ENCODE measurements around the gene PROX1.

PROX1 gene

DNA sequence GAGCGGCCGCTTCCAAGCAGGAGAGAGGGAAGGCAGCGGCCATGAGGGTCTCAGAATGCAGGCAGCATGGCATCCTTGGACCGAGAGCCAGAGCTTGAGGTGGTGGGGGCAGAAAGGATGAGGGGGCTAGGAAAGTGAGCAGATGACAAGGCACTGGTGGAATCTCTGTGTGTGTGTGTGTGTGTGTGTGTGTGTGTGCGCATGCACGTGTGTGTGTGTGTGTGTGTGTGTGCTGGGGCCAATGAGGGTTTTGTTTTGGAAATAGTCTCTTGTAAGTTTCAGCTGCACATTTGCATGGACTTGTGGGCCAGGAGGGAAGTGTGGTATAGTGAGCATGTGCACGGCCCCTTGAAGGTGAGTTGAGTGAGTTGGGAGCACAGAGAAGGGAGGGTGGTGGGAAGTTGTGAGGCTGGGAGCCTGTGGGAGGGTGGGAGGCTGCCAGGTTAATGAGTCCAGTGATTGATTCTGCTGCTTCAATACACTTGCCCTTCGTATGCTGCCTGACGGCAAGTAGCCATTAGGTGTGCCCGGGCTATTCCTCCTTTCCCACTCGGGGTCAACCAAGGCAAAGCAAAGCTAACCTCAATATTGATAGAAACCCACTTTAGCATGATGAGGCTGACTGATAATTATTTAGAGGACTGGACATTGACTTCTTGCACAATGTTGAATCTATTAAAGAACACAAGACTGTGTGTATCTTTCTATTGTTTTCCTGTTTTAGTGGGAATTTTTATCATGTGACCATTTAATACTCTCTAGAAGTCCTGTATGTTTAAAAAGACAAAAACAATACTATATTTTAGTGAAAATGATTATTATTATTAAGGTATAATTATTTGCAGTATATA lies 80.3 kb downstream of the PROX1 start:
- H3K9me3 ChIP-seq (ENCODE audit: control insufficient read depth, low read depth, low read length) = no peaks in the 10 kb centered on the region
- H3K27me3 ChIP-seq (ENCODE audit: control insufficient read depth, insufficient read depth, low read length) = no peaks in the 10 kb centered on the region
- H3K27ac ChIP-seq (ENCODE audit: low read length) = no peak overlapping the region

DNA sequence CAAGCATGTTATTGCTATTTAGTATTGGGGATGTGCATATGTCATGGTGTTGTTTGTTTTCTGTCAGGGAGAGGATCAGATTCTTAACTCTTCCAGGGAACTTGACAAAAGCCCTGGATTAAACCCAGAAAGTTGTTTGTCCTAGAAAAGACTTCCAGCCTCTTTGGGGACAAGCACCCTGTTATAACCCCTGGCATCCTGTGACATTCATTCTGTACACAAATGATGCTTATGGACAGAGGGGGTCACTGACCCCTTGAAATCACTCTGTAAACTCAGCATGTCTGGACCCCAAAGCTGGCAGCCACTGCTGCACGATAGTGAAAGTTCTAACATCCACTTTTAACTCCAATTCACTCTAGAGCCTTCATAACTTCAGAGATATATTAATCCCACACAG lies 81.2 kb downstream of the PROX1 start:
- no peak overlapping the region for H3K27ac ChIP-seq (ENCODE audit: low read length)
- no peaks in the 10 kb centered on the region for H3K9me3 ChIP-seq (ENCODE audit: control insufficient read depth, low read depth, low read length)
- no peaks in the 10 kb centered on the region for H3K4me1 ChIP-seq (ENCODE audit: control insufficient read depth, low read depth, low read length)
- H3K4me3 ChIP-seq (ENCODE audit: low read length) = no peak overlapping the region
- H3K27me3 ChIP-seq (ENCODE audit: control insufficient read depth, insufficient read depth, low read length) = no peaks in the 10 kb centered on the region
- H3K9ac ChIP-seq (ENCODE audit: low read length) = no peak overlapping the region
- no peaks in the 10 kb centered on the region for H3K36me3 ChIP-seq (ENCODE audit: control insufficient read depth, low read depth, low read length)

More for the DNA sequence above, 80.3 kb downstream of the PROX1 start:
- Histone ChIP-seq H3K36me3 (ENCODE audit: control insufficient read depth, low read depth, low read length) (no peaks in the 10 kb centered on the region), H3K9ac (ENCODE audit: low read length) (no peak overlapping the region), H3K4me1 (ENCODE audit: control insufficient read depth, low read depth, low read length) (no peaks in the 10 kb centered on the region), H3K4me3 (ENCODE audit: low read length) (no peak overlapping the region)

DNA sequence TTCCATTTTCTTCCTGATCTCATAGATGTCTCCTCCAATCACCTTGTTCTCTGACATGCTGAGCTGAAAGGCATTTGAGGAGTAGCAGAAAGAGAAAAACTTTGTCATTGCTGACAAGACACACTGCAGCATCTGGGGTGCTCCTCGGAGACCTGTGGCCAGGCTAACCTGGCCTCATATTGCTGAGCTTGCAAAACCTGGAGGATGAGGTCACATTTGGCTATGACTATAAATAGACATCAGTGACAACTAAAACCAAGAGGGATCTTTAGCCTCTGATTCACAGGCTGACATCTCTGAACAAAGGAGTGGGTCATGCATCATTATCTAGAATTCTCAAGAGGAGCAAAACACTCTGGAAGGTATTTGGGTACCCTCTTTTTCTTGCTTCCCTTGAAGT lies 83.7 kb downstream of the PROX1 start:
- Histone ChIP-seq H3K9me3 (ENCODE audit: control insufficient read depth, low read depth, low read length) (no peaks in the 10 kb centered on the region), H3K4me3 (ENCODE audit: low read length) (no peak overlapping the region), H3K36me3 (ENCODE audit: control insufficient read depth, low read depth, low read length) (no peaks in the 10 kb centered on the region), H3K27ac (ENCODE audit: low read length) (no peak overlapping the region), H3K9ac (ENCODE audit: low read length) (no peak overlapping the region), H3K27me3 (ENCODE audit: control insufficient read depth, insufficient read depth, low read length) (no peaks in the 10 kb centered on the region), H3K4me1 (ENCODE audit: control insufficient read depth, low read depth, low read length) (no peaks in the 10 kb centered on the region)

DNA sequence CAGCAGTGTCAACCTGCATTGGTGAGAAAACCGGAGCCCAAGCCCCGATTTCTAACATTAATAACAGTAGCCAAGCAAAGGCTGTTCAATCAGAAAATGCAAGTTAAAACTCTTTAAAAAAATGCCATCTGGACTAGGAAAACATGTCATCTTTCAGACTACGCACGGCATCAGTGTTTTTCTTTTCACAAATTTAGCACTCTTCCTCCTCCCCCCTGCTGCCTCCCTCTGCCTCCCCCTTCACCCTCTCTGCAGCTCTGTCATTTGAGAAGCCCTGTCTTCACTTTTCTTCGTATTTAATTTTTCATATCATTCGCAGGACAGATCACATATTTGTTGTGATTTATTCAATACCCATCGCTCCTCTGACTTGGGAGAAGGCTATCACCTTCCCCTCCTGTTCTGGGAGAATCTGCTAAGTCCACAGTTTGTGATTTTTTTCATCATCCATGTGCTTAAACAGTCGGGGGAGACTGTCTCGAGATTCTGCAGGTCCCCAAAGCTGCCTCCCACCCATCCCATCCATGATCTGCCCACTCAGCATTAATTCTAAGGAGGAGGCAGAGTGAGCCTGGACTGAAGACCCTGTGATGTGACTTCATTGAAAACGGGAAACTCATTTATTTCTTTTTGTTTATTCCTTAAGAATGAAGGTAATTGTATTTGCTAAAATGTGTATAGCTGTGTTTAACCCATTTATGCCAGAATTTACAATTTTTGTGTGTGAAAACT lies 84.8 kb downstream of the PROX1 start:
- Histone ChIP-seq H3K4me1 (ENCODE audit: control insufficient read depth, low read depth, low read length) (no peaks in the 10 kb centered on the region), H3K9me3 (ENCODE audit: control insufficient read depth, low read depth, low read length) (no peaks in the 10 kb centered on the region), H3K9ac (ENCODE audit: low read length) (no peak overlapping the region), H3K4me3 (ENCODE audit: low read length) (no peak overlapping the region), H3K27me3 (ENCODE audit: control insufficient read depth, insufficient read depth, low read length) (no peaks in the 10 kb centered on the region), H3K27ac (ENCODE audit: low read length) (no peak overlapping the region), H3K36me3 (ENCODE audit: control insufficient read depth, low read depth, low read length) (no peaks in the 10 kb centered on the region)

DNA sequence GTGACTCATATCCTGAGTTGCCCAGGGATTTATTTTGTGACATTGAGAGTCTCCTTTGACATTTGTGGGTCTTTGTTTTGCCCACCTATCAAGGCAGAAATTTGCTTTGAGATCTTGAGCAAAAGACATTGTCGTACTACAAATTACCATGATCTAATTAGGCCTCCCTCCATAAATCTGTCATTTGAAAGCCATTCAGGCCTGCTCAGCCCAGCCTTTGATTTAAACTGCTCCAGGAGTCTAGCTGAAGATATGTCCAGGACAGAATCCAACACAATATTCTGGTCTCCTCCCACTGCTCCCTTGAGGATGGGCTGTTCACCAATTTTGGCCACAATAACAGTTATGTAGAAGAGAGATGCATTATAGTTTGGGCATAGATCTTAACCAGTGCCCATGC lies 86.7 kb downstream of the PROX1 start:
- Histone ChIP-seq H3K9ac (ENCODE audit: low read length) (no peak overlapping the region), H3K4me3 (ENCODE audit: low read length) (no peak overlapping the region), H3K27ac (ENCODE audit: low read length) (no peak overlapping the region), H3K27me3 (ENCODE audit: control insufficient read depth, insufficient read depth, low read length) (no peaks in the 10 kb centered on the region), H3K36me3 (ENCODE audit: control insufficient read depth, low read depth, low read length) (no peaks in the 10 kb centered on the region), H3K9me3 (ENCODE audit: control insufficient read depth, low read depth, low read length) (no peaks in the 10 kb centered on the region), H3K4me1 (ENCODE audit: control insufficient read depth, low read depth, low read length) (peaks cover 13% of the 10 kb centered on the region)

DNA sequence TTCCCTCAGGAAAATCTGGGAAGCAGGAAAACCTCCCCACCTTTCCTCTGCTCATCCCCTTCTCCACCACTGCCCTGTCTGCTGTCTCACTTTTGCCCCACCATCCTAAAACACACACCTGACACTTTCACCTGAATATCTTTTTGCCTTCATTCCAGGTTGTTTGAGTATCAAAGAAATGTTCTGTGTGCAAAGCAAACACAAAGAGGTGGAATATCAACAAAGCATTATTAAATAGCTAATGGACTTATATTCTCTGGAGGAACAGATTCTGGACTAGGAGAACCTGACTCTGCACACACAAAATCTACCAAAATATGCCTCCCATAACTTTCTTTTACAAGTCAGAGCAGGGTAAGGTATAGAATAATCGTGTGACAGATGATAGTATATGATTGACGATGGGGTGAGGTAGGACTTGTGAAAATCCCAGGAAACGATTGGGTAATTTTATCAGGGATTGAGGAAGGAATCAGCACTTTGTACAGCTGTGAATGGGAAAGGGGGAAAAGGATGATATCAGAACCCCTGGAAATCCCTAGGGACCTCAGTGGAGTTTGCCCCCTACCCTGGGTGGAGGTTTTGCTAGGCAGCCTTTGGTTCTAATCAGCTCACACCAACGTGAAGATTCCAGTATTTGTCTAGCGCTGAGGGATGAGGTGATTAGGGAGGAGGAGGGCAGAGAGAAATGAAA lies 87.7 kb downstream of the PROX1 start:
- Histone ChIP-seq H3K27me3 (ENCODE audit: control insufficient read depth, insufficient read depth, low read length) (no peaks in the 10 kb centered on the region), H3K4me3 (ENCODE audit: low read length) (no peak overlapping the region), H3K4me1 (ENCODE audit: control insufficient read depth, low read depth, low read length) (peaks cover 13% of the 10 kb centered on the region), H3K9ac (ENCODE audit: low read length) (no peak overlapping the region), H3K36me3 (ENCODE audit: control insufficient read depth, low read depth, low read length) (no peaks in the 10 kb centered on the region), H3K9me3 (ENCODE audit: control insufficient read depth, low read depth, low read length) (no peaks in the 10 kb centered on the region), H3K27ac (ENCODE audit: low read length) (no peak overlapping the region)

DNA sequence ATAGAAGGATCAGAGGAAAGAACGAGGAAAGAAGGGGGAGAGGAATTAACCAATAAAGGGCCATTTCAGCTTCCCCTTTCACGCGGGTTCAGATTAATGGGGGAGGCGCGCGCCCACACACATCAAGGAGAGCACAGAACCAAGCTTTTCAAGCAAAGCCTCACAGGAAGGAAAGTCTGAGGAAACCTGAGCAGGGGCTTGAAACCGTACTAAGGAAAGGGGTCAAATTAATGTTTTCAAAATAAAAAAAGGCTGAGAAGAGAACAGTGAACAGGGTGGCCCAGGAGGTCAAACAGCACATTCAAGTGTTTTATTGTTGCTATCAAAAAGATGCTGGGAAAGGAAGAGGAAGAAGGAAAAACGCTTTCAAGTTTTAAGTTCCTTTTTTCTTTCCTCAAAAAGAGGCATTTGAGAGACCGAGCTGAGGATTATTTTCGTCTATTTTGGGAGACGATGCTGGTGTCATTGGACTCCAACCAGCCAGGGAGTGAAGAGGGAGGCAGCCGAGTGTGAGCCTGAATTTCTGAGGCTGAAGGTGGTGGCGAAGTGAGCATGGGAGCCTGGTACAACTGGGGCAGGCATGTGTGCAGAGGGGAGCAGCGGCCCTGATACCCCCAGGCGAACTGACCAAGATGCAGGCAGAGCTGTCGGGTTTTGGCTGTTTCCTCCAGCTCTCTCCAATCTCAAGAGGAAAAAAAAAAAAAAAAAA lies 88.4 kb downstream of the PROX1 start:
- Histone ChIP-seq H3K36me3 (ENCODE audit: control insufficient read depth, low read depth, low read length) (no peaks in the 10 kb centered on the region), H3K27me3 (ENCODE audit: control insufficient read depth, insufficient read depth, low read length) (no peaks in the 10 kb centered on the region), H3K9me3 (ENCODE audit: control insufficient read depth, low read depth, low read length) (no peaks in the 10 kb centered on the region), H3K27ac (ENCODE audit: low read length) (no peak overlapping the region), H3K9ac (ENCODE audit: low read length) (no peak overlapping the region), H3K4me1 (ENCODE audit: control insufficient read depth, low read depth, low read length) (peaks cover 13% of the 10 kb centered on the region), H3K4me3 (ENCODE audit: low read length) (no peak overlapping the region)

DNA sequence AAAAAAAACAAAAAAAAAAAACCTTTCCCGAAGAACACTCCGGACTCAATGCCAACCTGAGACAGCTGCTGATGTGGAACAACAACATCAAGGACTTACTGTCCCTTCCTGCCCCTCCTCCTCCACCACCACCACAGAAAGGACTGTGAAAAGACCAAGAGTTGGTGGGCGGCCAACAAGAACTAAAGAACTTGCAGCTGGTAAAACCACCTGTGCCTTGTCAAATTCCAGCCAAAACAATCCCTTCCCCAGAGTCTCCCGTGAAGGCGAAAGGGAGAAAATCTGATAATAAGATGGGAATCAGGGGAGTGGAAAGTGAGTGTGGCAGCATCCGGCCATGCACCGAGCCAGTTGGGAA lies 88.9 kb downstream of the PROX1 start:
- no peaks in the 10 kb centered on the region for H3K27me3 ChIP-seq (ENCODE audit: control insufficient read depth, insufficient read depth, low read length)
- no peak overlapping the region for H3K4me3 ChIP-seq (ENCODE audit: low read length)
- H3K4me1 ChIP-seq (ENCODE audit: control insufficient read depth, low read depth, low read length) = peaks cover 13% of the 10 kb centered on the region

DNA sequence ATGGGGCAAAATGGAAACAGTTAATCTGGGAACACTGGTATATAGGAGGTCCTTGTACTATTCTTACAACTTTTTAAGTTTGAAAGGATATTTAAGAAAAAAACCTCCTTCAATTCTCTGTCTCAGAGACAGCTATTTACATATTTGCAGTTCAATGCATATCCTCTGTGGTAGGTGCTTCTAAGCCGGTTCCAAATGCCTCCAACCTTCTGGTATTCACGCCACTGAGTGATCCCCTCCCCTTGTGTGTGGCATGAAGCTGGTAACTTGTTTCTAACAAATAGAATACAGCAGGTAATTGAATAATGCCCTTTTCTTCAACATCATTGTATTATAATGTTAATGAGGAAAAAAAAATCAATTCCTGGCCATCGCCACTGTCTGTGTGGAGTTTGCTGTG lies 91.2 kb downstream of the PROX1 start:
- no peak overlapping the region for H3K27ac ChIP-seq (ENCODE audit: low read length)
- H3K36me3 ChIP-seq (ENCODE audit: control insufficient read depth, low read depth, low read length) = no peaks in the 10 kb centered on the region
- no peak overlapping the region for H3K4me3 ChIP-seq (ENCODE audit: low read length)
- H3K27me3 ChIP-seq (ENCODE audit: control insufficient read depth, insufficient read depth, low read length) = no peaks in the 10 kb centered on the region
- H3K9me3 ChIP-seq (ENCODE audit: control insufficient read depth, low read depth, low read length) = no peaks in the 10 kb centered on the region
- peaks cover 13% of the 10 kb centered on the region for H3K4me1 ChIP-seq (ENCODE audit: control insufficient read depth, low read depth, low read length)
- no peak overlapping the region for H3K9ac ChIP-seq (ENCODE audit: low read length)

More for the DNA sequence above, 88.9 kb downstream of the PROX1 start:
- no peak overlapping the region for H3K9ac ChIP-seq (ENCODE audit: low read length)
- H3K9me3 ChIP-seq (ENCODE audit: control insufficient read depth, low read depth, low read length) = no peaks in the 10 kb centered on the region
- no peaks in the 10 kb centered on the region for H3K36me3 ChIP-seq (ENCODE audit: control insufficient read depth, low read depth, low read length)
- H3K27ac ChIP-seq (ENCODE audit: low read length) = no peak overlapping the region

DNA sequence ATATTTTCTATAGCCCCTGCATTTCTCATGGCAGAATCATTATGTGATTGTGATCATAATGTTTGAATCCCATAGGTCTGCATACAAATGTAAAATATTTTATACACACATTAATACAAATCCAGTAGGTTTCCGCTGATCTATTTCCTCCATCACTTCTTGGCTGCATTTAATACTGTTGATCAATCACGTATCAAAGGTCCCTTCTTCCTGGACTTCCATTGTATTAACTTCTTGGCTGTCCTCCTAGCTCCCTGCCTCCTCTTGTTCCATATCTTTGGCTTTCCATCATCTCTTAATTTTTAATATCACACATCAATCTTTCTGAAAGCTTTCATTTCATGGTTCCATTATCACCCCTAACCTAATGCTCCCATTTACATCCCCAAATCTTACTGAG lies 97.6 kb downstream of the PROX1 start:
- Histone ChIP-seq H3K36me3 (ENCODE audit: control insufficient read depth, low read depth, low read length) (no peaks in the 10 kb centered on the region), H3K27me3 (ENCODE audit: control insufficient read depth, insufficient read depth, low read length) (no peaks in the 10 kb centered on the region), H3K9me3 (ENCODE audit: control insufficient read depth, low read depth, low read length) (no peaks in the 10 kb centered on the region), H3K9ac (ENCODE audit: low read length) (no peak overlapping the region), H3K4me1 (ENCODE audit: control insufficient read depth, low read depth, low read length) (peaks cover 4% of the 10 kb centered on the region), H3K4me3 (ENCODE audit: low read length) (no peak overlapping the region), H3K27ac (ENCODE audit: low read length) (no peak overlapping the region)

DNA sequence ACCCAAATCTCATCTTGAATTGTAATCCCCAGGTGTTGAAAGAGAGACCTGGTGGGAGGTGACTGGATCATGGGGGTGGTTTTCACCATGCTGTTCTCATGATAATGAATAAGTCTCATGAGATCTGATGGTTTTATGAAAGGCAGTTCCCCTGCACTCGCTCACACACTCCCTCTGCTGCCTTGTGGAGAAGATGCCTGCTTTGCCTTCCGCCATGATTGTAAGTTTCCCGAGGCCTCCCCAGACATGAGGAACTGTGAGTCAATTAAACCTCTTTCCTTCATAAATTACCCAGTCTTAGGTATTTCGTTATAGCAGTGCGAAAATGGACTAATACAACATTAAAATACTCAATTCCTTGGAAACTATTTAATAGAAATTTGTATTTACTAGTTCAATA lies 99.2 kb downstream of the PROX1 start:
- Histone ChIP-seq H3K4me3 (ENCODE audit: low read length) (no peak overlapping the region), H3K9me3 (ENCODE audit: control insufficient read depth, low read depth, low read length) (no peaks in the 10 kb centered on the region), H3K27me3 (ENCODE audit: control insufficient read depth, insufficient read depth, low read length) (no peaks in the 10 kb centered on the region), H3K9ac (ENCODE audit: low read length) (no peak overlapping the region), H3K4me1 (ENCODE audit: control insufficient read depth, low read depth, low read length) (peaks cover 4% of the 10 kb centered on the region), H3K27ac (ENCODE audit: low read length) (no peak overlapping the region), H3K36me3 (ENCODE audit: control insufficient read depth, low read depth, low read length) (no peaks in the 10 kb centered on the region)
